ENCODE results near the gene AXIN2.

The AXIN2 gene

DNA sequence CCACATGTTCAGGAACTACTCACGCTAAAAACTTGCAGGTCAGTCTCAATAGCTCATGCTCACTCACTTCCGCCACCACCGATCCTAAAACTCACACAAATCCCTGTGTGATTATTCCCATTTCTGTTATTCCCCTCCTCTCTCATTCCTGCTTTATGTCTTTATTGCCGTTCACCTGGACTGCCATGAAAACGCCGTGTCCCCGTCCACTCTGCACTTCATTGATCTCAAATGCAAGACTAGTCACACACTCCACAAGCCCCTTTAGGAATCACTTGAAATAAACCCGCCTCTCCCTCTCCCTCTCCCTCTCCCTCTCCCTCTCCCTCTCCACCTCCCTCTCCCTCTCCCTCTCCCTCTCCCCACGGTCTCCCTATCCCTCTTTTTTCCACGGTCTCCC lies 78.0 kb downstream of the AXIN2 start:
- DNase-seq (ENCODE audit: low read depth), result no peak

DNA sequence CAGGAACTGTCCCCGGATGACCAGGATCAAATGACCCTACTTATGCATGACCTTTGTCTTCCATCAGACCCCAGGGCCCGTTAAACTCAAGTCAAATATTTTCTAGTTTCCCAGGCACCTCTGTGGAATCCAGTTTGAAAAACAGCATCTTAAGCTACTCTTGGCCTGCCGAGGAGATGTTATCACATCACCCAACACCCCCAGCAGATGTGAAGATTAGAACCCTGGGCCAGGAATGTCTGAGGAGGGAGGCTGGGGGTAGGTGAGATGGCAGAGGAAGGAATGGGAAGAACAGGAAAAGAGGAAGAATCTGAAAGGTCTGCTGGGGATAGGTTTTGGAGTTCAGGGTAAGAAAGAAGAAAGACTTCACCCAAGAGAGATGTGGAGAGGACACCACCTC lies 79.2 kb downstream of the AXIN2 start:
- no peak for DNase-seq (ENCODE audit: low read depth)

GRCh38 chr17:65479282-65479681 lies 82.2 kb downstream of the AXIN2 start:
- DNase-seq (ENCODE audit: low read depth), result no peak
